Type B pancreatic cell (in vitro differentiated cells): ENCODE data around the gene YTHDC2. TPM values are rescaled to one million over a fixed set of nuclear protein-coding genes. Genes with fewer than 3 reads are reported as not detected.

Experiments
- DNase-seq: peaks from one replicate; pipeline ENCODE4 v3.0.0; 2021; ENCODE audit warnings: mixed read lengths; ENCODE audit not compliant: unreplicated experiment; ENCODE audit errors: extremely low spot score
- H3K27ac Mint-ChIP-seq: 2 replicates; pipeline ENCODE4 v1.8.0; 2021; ENCODE audit warnings: mild to moderate bottlenecking, mixed read lengths
- H3K27me3 Mint-ChIP-seq: 2 replicates; pipeline ENCODE4 v1.8.0; 2021; ENCODE audit warnings: mixed read lengths
- H3K36me3 Mint-ChIP-seq: 2 replicates; pipeline ENCODE4 v1.8.0; 2021; ENCODE audit warnings: mixed read lengths
- H3K4me1 Mint-ChIP-seq: one replicate; pipeline ENCODE4 v1.8.0; 2021; ENCODE audit warnings: mixed read lengths; ENCODE audit not compliant: unreplicated experiment
- H3K4me3 Mint-ChIP-seq: 2 replicates; pipeline ENCODE4 v1.8.0; 2021; ENCODE audit warnings: mild to moderate bottlenecking, mixed read lengths
- H3K9me3 Mint-ChIP-seq: 2 replicates; pipeline ENCODE4 v1.8.0; 2021; ENCODE audit warnings: mixed read lengths
- total RNA-seq: library from RNA; stranded (reverse); gene quantifications from 2 replicates; pipeline ENCODE4 v1.2.1, GENCODE V29; 2021; ENCODE audit warnings: low replicate concordance
- TF ChIP-seq, protein P1 (sequence below): fragments of 200-600 bp; sonication (generic); conservative IDR thresholded peaks from 2 replicates; pipeline ENCODE4 v1.5.0; 2021; ENCODE audit warnings: antibody characterized with exemption, mild to moderate bottlenecking

Gene YTHDC2
- total RNA-seq, 1 donor from 2014 or later: 30.4 TPM

GRCh38 chr5:113614191-113614590, 100.7 kb downstream of the YTHDC2 start:
- no peak overlapping the region for H3K27ac Mint-ChIP-seq
- H3K4me1 Mint-ChIP-seq: no peaks in the 10 kb centered on the region
- H3K36me3 Mint-ChIP-seq: no peaks in the 10 kb centered on the region
- H3K4me3 Mint-ChIP-seq: no peak overlapping the region
- H3K27me3 Mint-ChIP-seq: no peaks in the 10 kb centered on the region
- no peak for DNase-seq
- TF ChIP-seq, protein P1, sequence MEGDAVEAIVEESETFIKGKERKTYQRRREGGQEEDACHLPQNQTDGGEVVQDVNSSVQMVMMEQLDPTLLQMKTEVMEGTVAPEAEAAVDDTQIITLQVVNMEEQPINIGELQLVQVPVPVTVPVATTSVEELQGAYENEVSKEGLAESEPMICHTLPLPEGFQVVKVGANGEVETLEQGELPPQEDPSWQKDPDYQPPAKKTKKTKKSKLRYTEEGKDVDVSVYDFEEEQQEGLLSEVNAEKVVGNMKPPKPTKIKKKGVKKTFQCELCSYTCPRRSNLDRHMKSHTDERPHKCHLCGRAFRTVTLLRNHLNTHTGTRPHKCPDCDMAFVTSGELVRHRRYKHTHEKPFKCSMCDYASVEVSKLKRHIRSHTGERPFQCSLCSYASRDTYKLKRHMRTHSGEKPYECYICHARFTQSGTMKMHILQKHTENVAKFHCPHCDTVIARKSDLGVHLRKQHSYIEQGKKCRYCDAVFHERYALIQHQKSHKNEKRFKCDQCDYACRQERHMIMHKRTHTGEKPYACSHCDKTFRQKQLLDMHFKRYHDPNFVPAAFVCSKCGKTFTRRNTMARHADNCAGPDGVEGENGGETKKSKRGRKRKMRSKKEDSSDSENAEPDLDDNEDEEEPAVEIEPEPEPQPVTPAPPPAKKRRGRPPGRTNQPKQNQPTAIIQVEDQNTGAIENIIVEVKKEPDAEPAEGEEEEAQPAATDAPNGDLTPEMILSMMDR: no peak
- H3K9me3 Mint-ChIP-seq: no peaks in the 10 kb centered on the region

- TF ChIP-seq, protein P1: no peak
- Mint-ChIP-seq H3K27ac (no peak overlapping the region), H3K4me3 (no peak overlapping the region), H3K4me1 (no peaks in the 10 kb centered on the region), H3K27me3 (no peaks in the 10 kb centered on the region), H3K36me3 (no peaks in the 10 kb centered on the region), H3K9me3 (no peaks in the 10 kb centered on the region)
- no peak for DNase-seq
These were observed 102.2 kb downstream of the YTHDC2 start for GRCh38 chr5:113615708-113616107.

DNA sequence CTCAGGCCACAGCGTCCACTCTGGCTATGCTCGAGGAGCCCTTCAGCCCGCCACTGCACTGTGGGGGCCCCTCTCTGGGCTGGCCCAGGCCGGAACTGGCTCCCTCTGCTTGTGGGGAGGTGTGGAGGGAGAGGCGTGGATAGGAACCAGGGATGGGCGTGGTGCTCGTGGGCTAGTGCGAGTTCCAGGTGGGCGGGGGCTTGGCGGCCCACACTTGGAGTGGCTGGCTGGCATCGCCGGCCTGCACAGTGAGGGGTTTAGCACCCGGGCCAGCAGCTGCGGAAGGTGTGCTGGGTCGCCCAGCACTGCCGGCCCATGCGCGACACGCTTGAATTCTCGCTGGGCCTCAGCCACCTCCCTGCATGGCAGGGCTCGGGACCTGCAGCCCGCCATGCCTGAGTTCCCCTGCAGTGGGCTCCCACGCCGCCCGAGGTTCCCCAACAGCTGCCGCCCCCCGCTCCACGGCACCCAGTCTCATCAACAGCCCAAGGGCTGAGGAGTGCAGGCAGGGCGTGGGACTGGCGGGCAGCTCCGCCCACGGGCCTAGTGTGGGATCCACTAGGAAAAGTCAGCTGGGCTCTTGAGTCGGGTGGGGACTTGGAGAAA, 103.8 kb downstream of the YTHDC2 start:
- H3K36me3 Mint-ChIP-seq: no peaks in the 10 kb centered on the region
- no peak overlapping the region for H3K4me3 Mint-ChIP-seq
- no peaks in the 10 kb centered on the region for H3K4me1 Mint-ChIP-seq
- H3K27ac Mint-ChIP-seq: no peak overlapping the region
- no peaks in the 10 kb centered on the region for H3K9me3 Mint-ChIP-seq
- no peak for DNase-seq
- H3K27me3 Mint-ChIP-seq: no peaks in the 10 kb centered on the region
- TF ChIP-seq, protein P1: no peak

DNA sequence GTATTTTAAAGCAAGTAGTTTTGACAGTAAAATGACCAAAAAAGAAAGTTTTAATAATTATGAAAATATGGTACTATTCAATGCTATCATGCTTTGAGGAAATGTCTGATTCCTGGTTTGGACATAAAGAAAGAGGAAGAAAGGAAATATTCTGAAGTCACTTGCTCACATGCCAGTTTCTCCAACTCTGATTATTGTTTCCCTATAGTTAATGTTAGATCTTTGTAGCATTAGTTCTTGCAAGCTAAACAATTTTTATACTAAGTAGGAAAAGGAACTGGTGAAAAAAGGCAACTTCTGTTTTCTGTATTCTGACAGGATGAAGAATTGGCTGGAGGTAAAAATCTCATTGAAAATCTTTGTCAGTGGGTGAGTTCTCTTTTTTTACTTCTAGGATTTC, 119.5 kb downstream of the YTHDC2 start:
- no peak overlapping the region for H3K27ac Mint-ChIP-seq
- no peaks in the 10 kb centered on the region for H3K9me3 Mint-ChIP-seq
- peaks cover 3% of the 10 kb centered on the region for H3K27me3 Mint-ChIP-seq
- TF ChIP-seq, protein P1: no peak
- DNase-seq: no peak
- no peaks in the 10 kb centered on the region for H3K4me1 Mint-ChIP-seq
- H3K4me3 Mint-ChIP-seq: no peak overlapping the region
- H3K36me3 Mint-ChIP-seq: no peaks in the 10 kb centered on the region

- no peaks in the 10 kb centered on the region for H3K36me3 Mint-ChIP-seq
- no peak overlapping the region for H3K4me3 Mint-ChIP-seq
- no peak for DNase-seq
- H3K9me3 Mint-ChIP-seq: no peaks in the 10 kb centered on the region
- H3K27me3 Mint-ChIP-seq: peaks cover 2% of the 10 kb centered on the region
- H3K27ac Mint-ChIP-seq: no peak overlapping the region
- TF ChIP-seq, protein P1: no peak
- H3K4me1 Mint-ChIP-seq: no peaks in the 10 kb centered on the region
These were observed 121.5 kb downstream of the YTHDC2 start for GRCh38 chr5:113634957-113635356.

DNA sequence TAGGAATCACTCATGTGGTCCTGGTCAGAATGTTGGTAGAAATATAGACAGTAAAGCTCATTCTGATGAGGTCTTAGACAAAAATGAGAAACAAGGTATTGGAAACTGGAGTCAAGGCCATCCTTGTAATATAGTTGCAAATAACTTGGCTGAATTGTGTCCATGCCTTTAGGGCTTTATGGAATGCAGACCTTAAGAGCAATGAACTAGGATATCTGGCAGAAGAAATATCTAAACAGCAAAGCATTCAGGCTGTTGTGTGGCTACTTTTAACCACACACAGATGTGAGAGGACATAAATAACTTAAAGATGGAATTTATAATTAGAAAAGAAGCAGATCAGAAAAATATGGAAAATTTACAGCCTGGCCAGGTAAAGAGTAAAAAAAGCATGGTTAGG, 128.2 kb downstream of the YTHDC2 start:
- no peak for DNase-seq
- Mint-ChIP-seq H3K36me3 (no peaks in the 10 kb centered on the region), H3K4me3 (no peak overlapping the region), H3K4me1 (no peaks in the 10 kb centered on the region), H3K9me3 (peaks cover 4% of the 10 kb centered on the region), H3K27me3 (no peaks in the 10 kb centered on the region), H3K27ac (no peak overlapping the region)
- TF ChIP-seq, protein P1: no peak
